ENCODE measurements around the gene MEG3.

MEG3 gene

DNA sequence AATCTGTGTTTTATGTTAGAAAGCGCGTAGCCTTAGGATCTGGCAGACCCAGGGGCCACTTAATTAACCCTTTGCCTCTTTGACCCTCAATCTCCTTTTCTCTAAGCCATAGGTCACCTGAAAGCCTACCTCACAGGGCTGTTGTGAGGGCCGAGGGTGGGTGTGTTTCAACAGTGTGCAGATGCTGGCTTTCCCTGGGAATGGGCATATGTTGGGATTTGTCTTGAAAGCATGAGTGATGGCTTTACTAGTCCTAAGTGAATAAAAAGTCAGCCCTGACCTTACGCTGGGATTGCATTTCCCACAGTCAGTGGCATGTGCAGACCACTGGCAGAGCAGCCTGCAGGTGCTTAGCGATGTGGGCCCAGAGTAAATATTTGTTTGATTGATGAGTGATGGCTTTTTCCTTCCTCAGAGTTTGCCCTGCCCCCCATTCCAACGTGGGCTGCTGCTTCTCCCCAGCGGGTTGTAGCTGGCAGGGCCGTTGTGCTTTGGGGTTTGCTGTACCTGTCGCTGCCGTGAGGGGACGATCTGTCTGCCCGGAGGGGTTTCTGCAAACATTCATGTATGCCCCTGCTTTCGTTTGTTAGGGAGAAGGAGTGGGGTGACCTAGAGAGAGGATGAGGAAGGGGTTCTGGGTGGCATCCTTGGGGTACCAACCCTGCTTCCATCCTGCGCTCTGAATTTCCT, 31.5 kb downstream of the MEG3 start:
- Histone ChIP-seq H3K79me2 (ENCODE audit: control insufficient read depth, low read length) (no peaks in the 10 kb centered on the region), H3K9me3 (ENCODE audit: control insufficient read depth, insufficient read depth, low read length) (no peaks in the 10 kb centered on the region), H3K36me3 (ENCODE audit: control insufficient read depth, low read length) (no peaks in the 10 kb centered on the region), H3K4me3 (ENCODE audit: low read length) (no peak overlapping the region), H3K27me3 (ENCODE audit: control insufficient read depth, low read length) (no peaks in the 10 kb centered on the region), H3K4me1 (ENCODE audit: control insufficient read depth, low read length) (no peaks in the 10 kb centered on the region), H3K27ac (ENCODE audit: low read depth, low read length) (no peak overlapping the region), H3F3A (ENCODE audit: control insufficient read depth, insufficient read depth) (no peaks in the 10 kb centered on the region), H3K4me2 (ENCODE audit: low read length) (no peak overlapping the region), H3K9me2 (replicated peaks; ENCODE audit: control insufficient read depth, low read length) (no peaks in the 10 kb centered on the region), H4K20me1 (ENCODE audit: control insufficient read depth, insufficient read depth, low read depth, low read length) (no peaks in the 10 kb centered on the region)
- TF ChIP-seq, protein P1, sequence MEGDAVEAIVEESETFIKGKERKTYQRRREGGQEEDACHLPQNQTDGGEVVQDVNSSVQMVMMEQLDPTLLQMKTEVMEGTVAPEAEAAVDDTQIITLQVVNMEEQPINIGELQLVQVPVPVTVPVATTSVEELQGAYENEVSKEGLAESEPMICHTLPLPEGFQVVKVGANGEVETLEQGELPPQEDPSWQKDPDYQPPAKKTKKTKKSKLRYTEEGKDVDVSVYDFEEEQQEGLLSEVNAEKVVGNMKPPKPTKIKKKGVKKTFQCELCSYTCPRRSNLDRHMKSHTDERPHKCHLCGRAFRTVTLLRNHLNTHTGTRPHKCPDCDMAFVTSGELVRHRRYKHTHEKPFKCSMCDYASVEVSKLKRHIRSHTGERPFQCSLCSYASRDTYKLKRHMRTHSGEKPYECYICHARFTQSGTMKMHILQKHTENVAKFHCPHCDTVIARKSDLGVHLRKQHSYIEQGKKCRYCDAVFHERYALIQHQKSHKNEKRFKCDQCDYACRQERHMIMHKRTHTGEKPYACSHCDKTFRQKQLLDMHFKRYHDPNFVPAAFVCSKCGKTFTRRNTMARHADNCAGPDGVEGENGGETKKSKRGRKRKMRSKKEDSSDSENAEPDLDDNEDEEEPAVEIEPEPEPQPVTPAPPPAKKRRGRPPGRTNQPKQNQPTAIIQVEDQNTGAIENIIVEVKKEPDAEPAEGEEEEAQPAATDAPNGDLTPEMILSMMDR (IDR thresholded peaks at IDR 0.05; ENCODE audit: low read depth, low read length, poor library complexity, severe bottlenecking), result no peak
- no peak for TF ChIP-seq EZH2phosphoT487 (IDR thresholded peaks at IDR 0.05; ENCODE audit: borderline replicate concordance, low read length)

DNA sequence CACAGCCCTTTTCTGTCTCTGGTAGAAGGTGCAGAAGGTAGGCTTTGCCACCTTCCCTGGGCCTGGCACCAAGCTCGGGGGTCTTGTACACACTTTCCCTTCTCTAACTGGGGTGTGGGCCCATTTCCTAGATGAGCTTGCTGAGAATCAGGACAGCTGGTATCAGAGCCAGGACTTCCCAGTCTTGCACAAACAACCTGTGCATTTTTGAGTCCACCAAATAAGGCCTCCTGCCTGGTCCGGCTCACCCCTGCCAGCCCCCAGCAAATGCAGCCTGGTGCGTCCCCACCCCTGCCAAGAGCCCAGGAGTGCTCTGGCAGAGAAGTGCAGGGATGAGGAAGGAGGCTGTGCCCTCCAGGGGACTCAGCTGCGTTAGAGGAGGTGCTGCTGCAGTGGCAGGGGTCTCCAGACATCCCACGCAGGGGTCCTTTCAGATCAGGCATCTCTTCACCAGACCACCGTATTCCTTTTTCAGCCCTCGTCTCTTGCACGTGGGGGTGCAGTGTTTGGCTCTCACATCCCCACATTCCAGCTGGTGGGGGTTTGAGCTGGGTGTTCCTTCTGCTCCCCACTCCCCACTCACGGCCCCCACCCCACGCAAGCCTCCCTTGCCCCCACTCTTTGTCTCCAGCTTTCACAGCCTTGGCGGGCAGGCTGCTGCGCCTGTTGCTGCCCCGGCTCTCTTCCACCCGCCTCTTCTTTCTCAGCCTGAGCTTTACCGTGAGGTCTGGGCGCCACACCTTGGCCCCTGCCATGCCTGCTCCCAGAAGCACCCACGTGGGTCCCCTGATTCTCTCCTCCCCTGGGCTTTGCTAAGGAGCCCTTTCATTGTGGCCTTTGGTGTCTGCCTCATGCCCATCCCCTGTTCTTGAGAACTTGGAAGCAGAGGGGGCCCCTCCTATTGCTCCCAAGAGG, 32.3 kb downstream of the MEG3 start:
- TF ChIP-seq EZH2phosphoT487 (IDR thresholded peaks at IDR 0.05; ENCODE audit: borderline replicate concordance, low read length), result no peak
- TF ChIP-seq, protein P1 (IDR thresholded peaks at IDR 0.05; ENCODE audit: low read depth, low read length, poor library complexity, severe bottlenecking), result no peak
- H3K4me2 ChIP-seq (ENCODE audit: low read length), result no peak overlapping the region

DNA sequence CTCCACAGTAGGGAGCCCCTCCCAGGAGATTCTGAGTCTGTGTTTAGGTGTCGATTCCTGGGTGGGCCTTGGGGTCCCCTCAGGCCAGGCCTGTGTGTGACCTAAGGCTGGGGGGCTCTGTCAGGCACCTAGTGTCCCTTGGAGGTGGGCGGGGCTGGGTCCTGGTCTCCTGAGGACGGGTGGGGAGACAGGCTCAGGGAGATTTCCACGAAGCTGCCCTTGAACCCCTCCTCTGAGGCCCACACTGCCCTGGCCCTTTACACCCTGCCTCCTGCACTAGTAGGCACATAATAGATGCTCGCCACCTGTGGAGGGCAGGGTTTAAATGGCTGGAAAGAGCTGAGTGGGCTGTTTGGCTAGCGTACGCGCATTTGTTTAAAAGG, 32.9 kb downstream of the MEG3 start:
- Histone ChIP-seq H3F3A (ENCODE audit: control insufficient read depth, insufficient read depth) (no peaks in the 10 kb centered on the region), H3K9me3 (ENCODE audit: control insufficient read depth, insufficient read depth, low read length) (no peaks in the 10 kb centered on the region), H3K4me2 (ENCODE audit: low read length) (no peak overlapping the region), H3K4me3 (ENCODE audit: low read length) (no peak overlapping the region), H3K27ac (ENCODE audit: low read depth, low read length) (no peak overlapping the region), H3K4me1 (ENCODE audit: control insufficient read depth, low read length) (no peaks in the 10 kb centered on the region), H3K36me3 (ENCODE audit: control insufficient read depth, low read length) (no peaks in the 10 kb centered on the region), H3K79me2 (ENCODE audit: control insufficient read depth, low read length) (no peaks in the 10 kb centered on the region), H4K20me1 (ENCODE audit: control insufficient read depth, insufficient read depth, low read depth, low read length) (no peaks in the 10 kb centered on the region), H3K9me2 (replicated peaks; ENCODE audit: control insufficient read depth, low read length) (no peaks in the 10 kb centered on the region), H3K27me3 (ENCODE audit: control insufficient read depth, low read length) (no peaks in the 10 kb centered on the region)
- TF ChIP-seq EZH2phosphoT487 (IDR thresholded peaks at IDR 0.05; ENCODE audit: borderline replicate concordance, low read length), result no peak
- TF ChIP-seq, protein P1 (IDR thresholded peaks at IDR 0.05; ENCODE audit: low read depth, low read length, poor library complexity, severe bottlenecking), result no peak

More for the DNA sequence above, 32.3 kb downstream of the MEG3 start:
- Histone ChIP-seq H3K4me3 (ENCODE audit: low read length) (no peak overlapping the region), H4K20me1 (ENCODE audit: control insufficient read depth, insufficient read depth, low read depth, low read length) (no peaks in the 10 kb centered on the region), H3K4me1 (ENCODE audit: control insufficient read depth, low read length) (no peaks in the 10 kb centered on the region), H3K79me2 (ENCODE audit: control insufficient read depth, low read length) (no peaks in the 10 kb centered on the region), H3K9me2 (replicated peaks; ENCODE audit: control insufficient read depth, low read length) (no peaks in the 10 kb centered on the region), H3K27me3 (ENCODE audit: control insufficient read depth, low read length) (no peaks in the 10 kb centered on the region), H3K9me3 (ENCODE audit: control insufficient read depth, insufficient read depth, low read length) (no peaks in the 10 kb centered on the region), H3K27ac (ENCODE audit: low read depth, low read length) (no peak overlapping the region), H3K36me3 (ENCODE audit: control insufficient read depth, low read length) (no peaks in the 10 kb centered on the region), H3F3A (ENCODE audit: control insufficient read depth, insufficient read depth) (no peaks in the 10 kb centered on the region)

Measured in DOHH2 (cell line).